Endothelial cell (in vitro differentiated cells): ENCODE results near the gene MAPK11. TPM values are rescaled to one million over a fixed set of nuclear protein-coding genes. Genes with fewer than 3 reads are reported as not detected.

ENCODE experiments used
- DNase-seq: peaks from one replicate; pipeline ENCODE4 v3.0.0; 2021; ENCODE audit warnings: low spot score
- H3K27ac Mint-ChIP-seq: one replicate; pipeline ENCODE4 v1.8.0; 2021; ENCODE audit warnings: mixed read lengths, inconsistent platforms; ENCODE audit not compliant: unreplicated experiment
- H3K27me3 Mint-ChIP-seq: one replicate; pipeline ENCODE4 v1.8.0; 2021; ENCODE audit warnings: mild to moderate bottlenecking, moderate library complexity, mixed read lengths, inconsistent platforms; ENCODE audit not compliant: unreplicated experiment
- H3K36me3 Mint-ChIP-seq: one replicate; pipeline ENCODE4 v1.8.0; 2021; ENCODE audit warnings: mild to moderate bottlenecking, low read depth, mixed read lengths, inconsistent platforms; ENCODE audit not compliant: unreplicated experiment
- H3K4me1 Mint-ChIP-seq: one replicate; pipeline ENCODE4 v1.8.0; 2021; ENCODE audit warnings: mild to moderate bottlenecking, mixed read lengths, inconsistent platforms; ENCODE audit not compliant: unreplicated experiment
- H3K4me3 Mint-ChIP-seq: one replicate; pipeline ENCODE4 v1.8.0; 2021; ENCODE audit warnings: mild to moderate bottlenecking, mixed read lengths, inconsistent platforms; ENCODE audit not compliant: unreplicated experiment
- H3K9me3 Mint-ChIP-seq: one replicate; pipeline ENCODE4 v1.8.0; 2021; ENCODE audit warnings: mixed read lengths, inconsistent platforms; ENCODE audit not compliant: unreplicated experiment
- total RNA-seq: library from RNA; stranded (reverse); fragmentation: NEBNext Ultra II Directional; extraction: Animal tissue kit (Norgen Biotek cat#: 25700); gene quantifications from one replicate; pipeline ENCODE4 v1.2.1, GENCODE V29; 2021; ENCODE audit not compliant: unreplicated experiment
- TF ChIP-seq, protein P1 (sequence below): fragments of 200-600 bp; sonication (generic); IDR thresholded peaks from one replicate; pipeline ENCODE4 v1.5.0; 2021; ENCODE audit warnings: antibody characterized with exemption; ENCODE audit not compliant: unreplicated experiment

Gene MAPK11
- total RNA-seq, 1 donor from 2014 or later, result 62.4 TPM

GRCh38 chr22:50262460-50262911 lies 7.7 kb downstream of the MAPK11 start:
- H3K36me3 Mint-ChIP-seq, result peaks cover 5% of the 10 kb centered on the region
- TF ChIP-seq, protein P1, sequence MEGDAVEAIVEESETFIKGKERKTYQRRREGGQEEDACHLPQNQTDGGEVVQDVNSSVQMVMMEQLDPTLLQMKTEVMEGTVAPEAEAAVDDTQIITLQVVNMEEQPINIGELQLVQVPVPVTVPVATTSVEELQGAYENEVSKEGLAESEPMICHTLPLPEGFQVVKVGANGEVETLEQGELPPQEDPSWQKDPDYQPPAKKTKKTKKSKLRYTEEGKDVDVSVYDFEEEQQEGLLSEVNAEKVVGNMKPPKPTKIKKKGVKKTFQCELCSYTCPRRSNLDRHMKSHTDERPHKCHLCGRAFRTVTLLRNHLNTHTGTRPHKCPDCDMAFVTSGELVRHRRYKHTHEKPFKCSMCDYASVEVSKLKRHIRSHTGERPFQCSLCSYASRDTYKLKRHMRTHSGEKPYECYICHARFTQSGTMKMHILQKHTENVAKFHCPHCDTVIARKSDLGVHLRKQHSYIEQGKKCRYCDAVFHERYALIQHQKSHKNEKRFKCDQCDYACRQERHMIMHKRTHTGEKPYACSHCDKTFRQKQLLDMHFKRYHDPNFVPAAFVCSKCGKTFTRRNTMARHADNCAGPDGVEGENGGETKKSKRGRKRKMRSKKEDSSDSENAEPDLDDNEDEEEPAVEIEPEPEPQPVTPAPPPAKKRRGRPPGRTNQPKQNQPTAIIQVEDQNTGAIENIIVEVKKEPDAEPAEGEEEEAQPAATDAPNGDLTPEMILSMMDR, result no peak
- H3K4me1 Mint-ChIP-seq, result peaks cover 4% of the 10 kb centered on the region
- no peak for DNase-seq
- peaks cover 14% of the 10 kb centered on the region for H3K27me3 Mint-ChIP-seq
- H3K9me3 Mint-ChIP-seq, result no peaks in the 10 kb centered on the region
- no peak overlapping the region for H3K27ac Mint-ChIP-seq
- peak overlapping the region; percentile 76 for H3K4me3 Mint-ChIP-seq

DNA sequence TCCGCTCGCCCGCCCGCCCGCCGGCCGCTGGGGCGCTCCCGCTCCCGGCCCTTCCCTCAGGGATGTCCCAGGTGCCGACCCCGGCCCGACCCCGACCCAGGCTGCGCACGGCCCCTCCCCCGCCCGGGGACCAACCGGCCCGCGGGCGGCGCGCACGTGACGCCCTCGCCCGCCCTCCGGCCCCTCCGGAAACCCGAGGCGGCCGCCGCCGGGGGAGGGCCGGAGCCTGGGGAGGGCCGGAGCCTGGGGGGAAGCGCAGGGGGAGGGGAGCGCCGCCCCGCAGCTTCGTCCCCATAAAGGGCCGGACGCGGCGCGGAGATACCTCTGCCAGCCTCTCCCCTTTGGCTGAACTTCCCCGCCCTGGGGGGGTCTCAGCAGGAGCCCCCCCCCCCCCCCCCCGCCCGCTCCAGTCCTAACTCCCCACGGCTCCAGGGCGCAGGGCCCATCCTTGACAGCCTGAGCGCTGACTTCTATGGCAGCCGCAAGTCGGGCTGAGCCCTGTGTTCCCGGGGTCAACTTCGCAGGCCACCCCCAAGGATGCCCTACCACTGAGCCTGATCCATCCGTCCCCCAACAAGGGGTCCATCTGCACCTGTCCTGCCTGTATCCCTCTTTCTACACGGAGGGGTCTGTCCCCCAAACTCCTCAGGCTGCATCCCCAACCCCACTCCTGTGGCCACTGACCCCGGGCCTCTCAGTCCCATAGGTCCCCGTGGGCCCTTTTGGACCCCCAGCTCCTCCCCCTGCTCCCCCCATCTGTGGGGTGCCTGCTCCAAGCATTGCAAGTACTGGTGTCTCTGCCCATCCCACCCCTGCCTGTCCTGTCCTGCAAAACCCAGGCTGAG lies 8.3 kb downstream of the MAPK11 start, which contains the start of gene MAPK12:
Gene MAPK12, minus strand, starts transcription at position 69 of the 845 bp plus-strand sequence. CDS start 174 bp downstream, outside the sequence.
- TF ChIP-seq, protein P1, result no peak
- peaks cover 14% of the 10 kb centered on the region for H3K27me3 Mint-ChIP-seq
- H3K9me3 Mint-ChIP-seq, result no peaks in the 10 kb centered on the region
- no peak within 1 kb of the TSS for H3K27ac Mint-ChIP-seq
- peaks cover 4% of the 10 kb centered on the region for H3K4me1 Mint-ChIP-seq
- DNase-seq, result no peak
- H3K36me3 Mint-ChIP-seq, result peaks cover 5% of the 10 kb centered on the region
- peak within 1 kb of the TSS; percentile 76 for H3K4me3 Mint-ChIP-seq

- DNase-seq, result no peak
- Mint-ChIP-seq H3K4me3 (peak overlapping the region; percentile 42), H3K27ac (no peak overlapping the region), H3K9me3 (no peaks in the 10 kb centered on the region), H3K36me3 (peaks cover 5% of the 10 kb centered on the region), H3K4me1 (peaks cover 4% of the 10 kb centered on the region), H3K27me3 (peaks cover 13% of the 10 kb centered on the region)
- TF ChIP-seq, protein P1, result no peak
These were observed 9.2 kb downstream of the MAPK11 start for GRCh38 chr22:50260801-50261614.

DNA sequence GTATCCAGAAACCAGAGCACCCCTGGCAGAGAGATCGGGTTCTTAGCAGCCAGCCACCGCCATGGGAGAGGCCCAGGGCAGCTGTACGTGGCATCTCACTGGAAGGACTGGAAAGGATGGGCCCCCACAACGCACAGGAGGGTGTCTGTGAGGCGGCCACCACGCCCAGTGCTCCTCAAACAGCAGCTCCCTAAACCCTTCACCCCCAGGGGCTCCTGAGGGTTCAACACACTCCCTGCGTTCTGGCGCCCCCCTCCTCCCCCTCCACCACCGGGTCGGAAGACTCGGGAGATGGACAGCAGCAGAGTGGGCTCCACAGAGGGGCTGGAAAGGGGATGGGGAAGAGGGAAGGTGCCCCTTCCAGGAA lies 9.8 kb downstream of the MAPK11 start:
- TF ChIP-seq, protein P1, result no peak
- Mint-ChIP-seq H3K27ac (no peak overlapping the region), H3K9me3 (no peaks in the 10 kb centered on the region), H3K4me3 (peak overlapping the region; percentile 42), H3K27me3 (peaks cover 13% of the 10 kb centered on the region), H3K36me3 (peaks cover 5% of the 10 kb centered on the region), H3K4me1 (peaks cover 4% of the 10 kb centered on the region)
- DNase-seq, result no peak
